Vagina (tissue), 2 donors: ENCODE measurements around the gene NEK8. TPM values are rescaled to one million over a fixed set of nuclear protein-coding genes. Genes with fewer than 3 reads are reported as not detected.
A peak's percentile ranks its signal among the peaks of the same experiment; 100 is the strongest.
"Not testable (repeated sequence)": the region's sequence is repeated elsewhere in the genome, so short reads cannot be mapped to it uniquely, and the experiment has no call there.

Experiments
- DNase-seq, 2 donors: peaks; one replicate each; pipeline ENCODE4 v3.0.0-alpha.2; 2017; ENCODE audit errors: extremely low spot score in 2 of 2
- H3K27ac ChIP-seq: fragments of 200-600 bp; sonication (generic); one replicate; pipeline ENCODE4 v1.5.1; 2019
- H3K27me3 ChIP-seq: fragments of 200-600 bp; sonication (generic); one replicate; pipeline ENCODE4 v1.5.1; 2019
- H3K36me3 ChIP-seq, 2 donors: fragments of 200-600 bp; sonication (generic); one replicate each; pipeline ENCODE4 v1.5.1; 2017 to 2019
- H3K4me1 ChIP-seq: fragments of 200-600 bp; sonication (generic); one replicate; pipeline ENCODE4 v1.5.1; 2019
- H3K4me3 ChIP-seq, 2 donors: fragments of 200-600 bp; sonication (generic); 1 replicate in 1 of 2; 2 replicates in 1 of 2; pipeline ENCODE4 v1.5.1; 2016 to 2019
- H3K9me3 ChIP-seq: fragments of 200-600 bp; sonication (generic); one replicate; pipeline ENCODE4 v1.5.1; 2019
- CTCF ChIP-seq, 3 experiments: fragments of 450-650 bp in 2 of 3; fragments of 200-600 bp in 1 of 3; sonication (generic) in 1 of 3; IDR thresholded peaks; one replicate each; pipeline ENCODE4 v1.5.1; 2017 to 2019; ENCODE audit warnings: antibody characterized with exemption in 3 of 3, mild to moderate bottlenecking in 2 of 3, moderate library complexity in 2 of 3
- POLR2A ChIP-seq, 2 donors: fragments of 450-650 bp; IDR thresholded peaks; one replicate each; pipeline ENCODE4 v1.6.1; 2017; ENCODE audit warnings: antibody characterized with exemption in 2 of 2, mild to moderate bottlenecking in 2 of 2, moderate library complexity in 2 of 2
- POLR2AphosphoS5 ChIP-seq, 2 donors: sonication (generic); formaldehyde crosslinking; IDR thresholded peaks; one replicate each; pipeline ENCODE4 v1.9.0; 2017; ENCODE audit warnings: antibody characterized with exemption in 2 of 2, mild to moderate bottlenecking in 2 of 2, low read depth in 1 of 2; ENCODE audit not compliant: insufficient read depth in 1 of 2
- intact Hi-C: fragments of 100-400 bp; cut with DNase I; formaldehyde crosslinking; loops from one replicate; pipeline ENCODE4 v1.15.1; 2023
- total RNA-seq: library from RNA; depleted of rRNA; stranded (reverse); fragments of >200 nt; gene quantifications from one replicate; pipeline ENCODE4 v1.2.3, GENCODE V29; 2016

The NEK8 gene
- total RNA-seq, 1 donor from 2014 or later, result 0.98 TPM

- H3K27me3 ChIP-seq, result no peaks in the 10 kb centered on the region
- no peak for DNase-seq
- intact Hi-C loops, result no loop called here
- peaks cover 58% of the 10 kb centered on the region for H3K4me1 ChIP-seq
- H3K9me3 ChIP-seq, result no peaks in the 10 kb centered on the region
- no peak overlapping the region for H3K27ac ChIP-seq
- H3K4me3 ChIP-seq, result no peak overlapping the region
- TF ChIP-seq POLR2AphosphoS5 (IDR thresholded peaks at IDR 0.05; ENCODE audit: insufficient read depth in 1 of 2, low read depth in 1 of 2), result no peak
- TF ChIP-seq POLR2A (IDR thresholded peaks at IDR 0.05), result no peak
- TF ChIP-seq CTCF (IDR thresholded peaks at IDR 0.05), result no peak
- peaks cover 0 to 31% of the 10 kb centered on the region in 2 donors for H3K36me3 ChIP-seq
Observed at GRCh38 chr17:28723159-28723835, 5.3 kb upstream of the NEK8 start.

- H3K4me3 ChIP-seq, DNase-seq, H3K27me3 ChIP-seq, H3K9me3 ChIP-seq, H3K27ac ChIP-seq, intact Hi-C loops: not testable (repeated sequence)
- peaks cover 51% of the 10 kb centered on the region for H3K4me1 ChIP-seq
- peaks cover 0 to 31% of the 10 kb centered on the region in 2 donors for H3K36me3 ChIP-seq
Observed at GRCh38 chr17:28723836-28724499, 4.6 kb upstream of the NEK8 start.

DNA sequence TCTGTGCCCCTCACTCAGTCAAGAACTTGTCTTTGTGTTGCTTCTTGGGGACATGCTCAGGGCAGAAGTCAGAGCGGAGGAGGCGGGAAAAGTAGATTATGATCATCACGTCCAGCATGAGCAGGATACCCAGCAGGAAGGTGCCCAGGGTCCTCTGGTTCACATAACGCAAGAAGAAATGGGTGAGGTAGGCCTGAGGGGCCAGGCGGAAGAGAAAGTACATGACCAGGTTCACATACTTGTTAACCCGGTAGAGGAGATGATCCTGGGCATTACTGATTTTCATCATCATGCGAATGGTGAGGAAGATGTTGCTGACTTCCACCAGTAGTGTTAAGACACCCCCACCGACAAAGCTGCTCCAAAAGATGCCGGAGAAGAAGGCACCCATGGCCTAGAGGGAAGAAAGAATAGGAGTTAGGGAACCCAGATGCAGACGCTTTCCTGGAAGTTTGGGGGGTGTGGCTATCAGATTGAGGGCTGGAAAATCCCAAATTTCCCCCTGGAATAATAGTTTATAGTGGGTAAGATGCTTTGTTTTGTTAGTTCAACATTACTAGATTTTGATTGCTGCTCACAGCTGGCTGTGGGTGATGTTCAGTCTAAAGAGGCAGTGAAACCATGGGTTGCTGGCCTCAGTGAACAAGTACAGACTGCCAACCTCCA lies 4.0 kb upstream of the NEK8 start:
- Histone ChIP-seq H3K4me3 (no peak overlapping the region), H3K9me3 (no peaks in the 10 kb centered on the region), H3K36me3 (peaks cover 0 to 31% of the 10 kb centered on the region in 2 donors), H3K27ac (no peak overlapping the region), H3K27me3 (no peaks in the 10 kb centered on the region), H3K4me1 (peaks cover 48% of the 10 kb centered on the region)
- no peak for DNase-seq
- TF ChIP-seq POLR2A (IDR thresholded peaks at IDR 0.05) (no peak), CTCF (IDR thresholded peaks at IDR 0.05) (no peak), POLR2AphosphoS5 (IDR thresholded peaks at IDR 0.05; ENCODE audit: insufficient read depth in 1 of 2, low read depth in 1 of 2) (no peak)
- intact Hi-C loops, result no loop called here

- no peak for DNase-seq
- Histone ChIP-seq H3K27ac (peak overlapping the region; percentile 98), H3K9me3 (no peaks in the 10 kb centered on the region), H3K4me3 (peak overlapping the region; percentile 55 to 62), H3K4me1 (peaks cover 46% of the 10 kb centered on the region), H3K36me3 (peaks cover 0 to 31% of the 10 kb centered on the region in 2 donors), H3K27me3 (no peaks in the 10 kb centered on the region)
- intact Hi-C loops, result no loop called here
- TF ChIP-seq POLR2AphosphoS5 (IDR thresholded peaks at IDR 0.05; ENCODE audit: insufficient read depth in 1 of 2, low read depth in 1 of 2) (no peak), CTCF (IDR thresholded peaks at IDR 0.05) (no peak), POLR2A (IDR thresholded peaks at IDR 0.05) (no peak)
Observed at GRCh38 chr17:28725166-28725659, 3.4 kb upstream of the NEK8 start.

DNA sequence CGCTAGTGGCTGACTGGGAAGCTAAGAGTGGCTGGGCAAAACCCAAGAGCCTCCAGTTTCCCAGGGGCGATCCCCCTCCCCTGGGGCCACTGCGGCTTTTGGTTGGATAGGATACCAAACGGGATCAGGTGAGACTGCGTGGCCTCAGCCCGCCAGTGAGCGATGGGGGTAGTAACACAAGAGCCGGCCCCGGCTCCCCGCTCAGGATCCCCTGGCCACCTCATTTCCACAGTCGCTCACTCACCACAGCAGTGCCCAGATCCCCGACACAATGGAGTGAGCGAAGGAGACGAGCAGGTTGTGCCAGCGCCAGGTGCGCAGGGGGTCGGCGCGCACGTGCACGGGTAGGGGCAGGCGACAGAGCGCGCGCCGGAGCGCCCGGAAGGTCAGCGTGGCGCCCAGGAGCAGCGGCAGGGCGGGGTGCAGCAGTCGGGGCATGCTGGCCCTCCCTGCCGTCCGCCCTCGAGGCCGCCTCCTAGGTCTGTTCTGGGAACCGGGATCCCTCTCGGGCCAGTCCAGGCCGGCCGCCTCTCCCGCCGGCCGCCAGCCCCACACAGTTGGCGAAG lies 2.8 kb upstream of the NEK8 start:
- DNase-seq, result no peak
- peaks cover 41% of the 10 kb centered on the region for H3K4me1 ChIP-seq
- TF ChIP-seq POLR2A (IDR thresholded peaks at IDR 0.05) (no peak), POLR2AphosphoS5 (IDR thresholded peaks at IDR 0.05; ENCODE audit: insufficient read depth in 1 of 2, low read depth in 1 of 2) (peak in 1 of 2 donors; percentile 36)
- intact Hi-C loops, result no loop called here
- no peaks in the 10 kb centered on the region for H3K27me3 ChIP-seq
- peaks cover 0 to 31% of the 10 kb centered on the region in 2 donors for H3K36me3 ChIP-seq
- no peaks in the 10 kb centered on the region for H3K9me3 ChIP-seq
- H3K4me3 ChIP-seq, result peak overlapping the region; percentile 55 to 62
- H3K27ac ChIP-seq, result peak overlapping the region; percentile 98
